Astrocyte of the cerebellum (primary cell): ENCODE results near the gene C1orf21.

Experiments used
- DNase-seq: peaks from one replicate; pipeline ENCODE4 v3.0.0-alpha.2; 2011; ENCODE audit warnings: low read depth
- H3K4me3 ChIP-seq: 2 replicates; pipeline ENCODE4 v1.5.1; 2011; ENCODE audit warnings: mild to moderate bottlenecking, low read depth, low read length, moderate library complexity
- in situ Hi-C: cut with HindIII; loops from 2 replicates; pipeline ENCODE4 v1.10.0; 2017; ENCODE audit warnings: low sequenced_read_pairs
- TF ChIP-seq, protein P1 (sequence below): IDR thresholded peaks from 2 replicates; pipeline ENCODE4 v1.5.1; 2012; ENCODE audit warnings: low read length, low read depth, moderate library complexity, mild to moderate bottlenecking; ENCODE audit errors: missing control alignments

C1orf21 gene

GRCh38 chr1:184563308-184563707 lies 176.5 kb downstream of the C1orf21 start:
- TF ChIP-seq, protein P1, sequence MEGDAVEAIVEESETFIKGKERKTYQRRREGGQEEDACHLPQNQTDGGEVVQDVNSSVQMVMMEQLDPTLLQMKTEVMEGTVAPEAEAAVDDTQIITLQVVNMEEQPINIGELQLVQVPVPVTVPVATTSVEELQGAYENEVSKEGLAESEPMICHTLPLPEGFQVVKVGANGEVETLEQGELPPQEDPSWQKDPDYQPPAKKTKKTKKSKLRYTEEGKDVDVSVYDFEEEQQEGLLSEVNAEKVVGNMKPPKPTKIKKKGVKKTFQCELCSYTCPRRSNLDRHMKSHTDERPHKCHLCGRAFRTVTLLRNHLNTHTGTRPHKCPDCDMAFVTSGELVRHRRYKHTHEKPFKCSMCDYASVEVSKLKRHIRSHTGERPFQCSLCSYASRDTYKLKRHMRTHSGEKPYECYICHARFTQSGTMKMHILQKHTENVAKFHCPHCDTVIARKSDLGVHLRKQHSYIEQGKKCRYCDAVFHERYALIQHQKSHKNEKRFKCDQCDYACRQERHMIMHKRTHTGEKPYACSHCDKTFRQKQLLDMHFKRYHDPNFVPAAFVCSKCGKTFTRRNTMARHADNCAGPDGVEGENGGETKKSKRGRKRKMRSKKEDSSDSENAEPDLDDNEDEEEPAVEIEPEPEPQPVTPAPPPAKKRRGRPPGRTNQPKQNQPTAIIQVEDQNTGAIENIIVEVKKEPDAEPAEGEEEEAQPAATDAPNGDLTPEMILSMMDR = peak; percentile 33

DNA sequence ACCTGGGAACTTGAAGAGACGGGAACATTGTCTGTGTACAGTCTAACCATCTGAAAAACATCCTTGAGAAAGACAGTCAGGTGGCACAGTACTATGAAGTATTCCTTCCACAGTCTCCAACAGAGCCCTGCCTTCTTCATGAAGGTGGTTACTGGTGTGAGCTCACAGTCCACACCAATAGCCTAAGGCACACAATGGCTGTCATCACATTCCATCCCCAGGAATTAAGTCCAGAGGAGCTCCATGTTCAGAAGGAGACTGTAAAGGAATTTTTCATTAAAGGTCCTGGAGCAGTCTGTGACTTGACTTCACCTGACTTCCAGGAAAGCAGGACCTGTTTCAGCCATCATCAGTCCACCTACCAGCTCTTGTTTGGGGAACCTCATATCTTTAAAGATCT lies 180.2 kb downstream of the C1orf21 start:
- TF ChIP-seq, protein P1 = no peak
- in situ Hi-C loops = no loop called here
- H3K4me3 ChIP-seq = no peak overlapping the region
- DNase-seq = no peak

More at GRCh38 chr1:184563308-184563707, 176.5 kb downstream of the C1orf21 start:
- no peak overlapping the region for H3K4me3 ChIP-seq
- in situ Hi-C loops = no loop called here
- DNase-seq = peak; percentile 6

DNA sequence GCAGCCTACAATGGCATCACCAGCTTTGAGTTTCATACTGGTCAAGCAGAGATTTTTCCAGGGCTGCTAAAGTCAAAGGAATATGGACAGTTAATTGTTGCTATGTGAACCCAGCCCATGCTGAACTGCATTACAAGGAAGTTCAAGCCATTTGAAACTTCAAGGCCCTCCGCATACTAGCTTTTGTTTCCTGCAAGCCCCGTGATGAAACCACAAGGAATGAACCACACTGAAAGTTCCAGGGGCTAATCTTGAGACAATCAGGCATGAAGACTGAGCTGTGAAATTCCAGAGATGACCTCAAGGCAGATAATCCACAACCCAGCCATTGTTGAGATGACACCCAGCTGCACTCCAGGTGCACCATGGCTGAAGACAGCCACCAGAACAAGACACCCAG lies 180.8 kb downstream of the C1orf21 start:
- peak; percentile 40 for DNase-seq
- in situ Hi-C loops = no loop called here

DNA sequence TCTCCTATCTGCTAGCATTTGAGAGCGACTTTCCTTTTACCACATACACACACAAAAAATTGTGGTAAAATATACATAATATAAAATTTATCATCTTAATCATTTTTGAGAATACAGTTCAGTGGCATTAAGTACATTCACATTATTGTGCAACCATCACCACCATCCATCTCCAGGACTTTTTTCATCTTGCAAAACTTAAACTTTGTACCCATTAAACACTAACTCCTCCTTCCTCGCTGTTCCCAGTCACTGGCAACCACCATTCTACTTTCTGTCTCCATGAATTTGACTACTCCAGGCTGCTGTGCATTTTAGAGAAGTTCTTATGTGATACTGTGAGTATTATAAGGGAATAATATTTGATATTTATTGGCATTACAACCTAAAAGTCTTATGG lies 181.3 kb downstream of the C1orf21 start:
- in situ Hi-C loops = no loop called here
- no peak for DNase-seq
- no peak overlapping the region for H3K4me3 ChIP-seq
- TF ChIP-seq, protein P1 = no peak

More for the DNA sequence above, 180.8 kb downstream of the C1orf21 start:
- no peak overlapping the region for H3K4me3 ChIP-seq
- TF ChIP-seq, protein P1 = no peak

DNA sequence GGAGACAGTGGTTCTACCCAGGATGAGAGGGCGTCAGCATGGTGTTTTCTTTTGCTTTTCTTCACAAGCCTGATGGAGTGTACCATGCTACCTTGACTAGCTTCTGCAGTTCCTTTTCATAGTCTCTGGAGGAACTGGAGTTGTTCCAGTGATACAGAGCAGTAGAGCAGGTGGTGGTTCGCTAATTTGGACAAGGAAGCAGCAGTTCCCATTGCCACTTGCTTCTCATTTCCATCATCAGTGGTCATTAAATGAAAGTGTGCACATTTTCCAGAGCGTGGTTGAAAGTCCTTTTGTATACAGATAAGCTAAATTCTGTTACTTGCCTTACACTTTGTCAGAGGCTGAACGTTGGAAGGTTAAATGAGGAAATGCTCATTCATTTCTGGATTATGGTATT lies 182.3 kb downstream of the C1orf21 start:
- in situ Hi-C loops = no loop called here
- no peak for DNase-seq
- no peak overlapping the region for H3K4me3 ChIP-seq
- TF ChIP-seq, protein P1 = no peak

DNA sequence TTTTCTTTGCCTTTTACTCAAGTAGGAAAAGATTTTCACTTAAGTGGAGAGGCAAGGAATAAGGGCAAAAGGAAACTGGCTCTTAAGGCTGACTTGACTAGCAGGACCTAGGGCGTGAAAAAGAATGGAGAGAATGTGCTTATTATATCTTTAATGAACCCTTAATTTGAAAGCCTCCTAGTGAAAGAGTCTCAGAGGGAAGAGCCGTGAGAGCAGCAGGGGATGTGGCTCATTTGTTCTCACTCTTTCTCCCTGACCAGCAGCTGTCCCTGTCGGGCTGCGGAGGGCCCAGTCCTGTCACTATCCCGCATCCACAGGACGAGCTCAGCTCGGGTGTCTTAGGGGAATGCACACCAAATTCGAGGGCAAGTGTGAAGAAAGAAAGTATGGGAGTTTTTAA lies 187.8 kb downstream of the C1orf21 start:
- no peak for DNase-seq
- in situ Hi-C loops = no loop called here
- TF ChIP-seq, protein P1 = no peak
- no peak overlapping the region for H3K4me3 ChIP-seq

- TF ChIP-seq, protein P1 = no peak
- in situ Hi-C loops = no loop called here
- no peak for DNase-seq
- no peak overlapping the region for H3K4me3 ChIP-seq
Measured at GRCh38 chr1:184576822-184577221, 190.0 kb downstream of the C1orf21 start.
